EL (cell line): ENCODE measurements around the gene PTPRT.
"Not testable (repeated sequence)": the region's sequence is repeated elsewhere in the genome, so short reads cannot be mapped to it uniquely, and the experiment has no call there.

Experiments
- DNase-seq: peaks from one replicate; pipeline ENCODE4 v3.0.0-alpha.2; 2016

The PTPRT gene

GRCh38 chr20:43186312-43186711, 3.4 kb downstream of the PTPRT start:
- DNase-seq, result no peak

GRCh38 chr20:43185901-43186300, 3.8 kb downstream of the PTPRT start:
- DNase-seq, result no peak

GRCh38 chr20:43183536-43184070, 6.1 kb downstream of the PTPRT start:
- no peak for DNase-seq

GRCh38 chr20:43178080-43178479, 11.6 kb downstream of the PTPRT start:
- DNase-seq, result no peak

GRCh38 chr20:43176726-43177125, 13.0 kb downstream of the PTPRT start:
- no peak for DNase-seq

GRCh38 chr20:43171930-43172329, 17.8 kb downstream of the PTPRT start:
- DNase-seq, result no peak

GRCh38 chr20:43170771-43171170, 18.9 kb downstream of the PTPRT start:
- DNase-seq, result no peak

GRCh38 chr20:43167615-43168014, 22.1 kb downstream of the PTPRT start:
- no peak for DNase-seq

GRCh38 chr20:43167021-43167420, 22.7 kb downstream of the PTPRT start:
- DNase-seq, result no peak

GRCh38 chr20:43165611-43166010, 24.1 kb downstream of the PTPRT start:
- DNase-seq, result no peak

GRCh38 chr20:43164736-43165135, 25.0 kb downstream of the PTPRT start:
- not testable (repeated sequence) for DNase-seq

- no peak for DNase-seq
Observed at GRCh38 chr20:43161716-43162115, 28.0 kb downstream of the PTPRT start.

- DNase-seq, result no peak
Observed at GRCh38 chr20:43160941-43161340, 28.8 kb downstream of the PTPRT start.

GRCh38 chr20:43159994-43160393, 29.7 kb downstream of the PTPRT start:
- no peak for DNase-seq

- no peak for DNase-seq
Observed at GRCh38 chr20:43155366-43156100, 34.2 kb downstream of the PTPRT start.

GRCh38 chr20:43151901-43152300, 37.8 kb downstream of the PTPRT start:
- no peak for DNase-seq

- DNase-seq, result no peak
Observed at GRCh38 chr20:43151256-43151655, 38.5 kb downstream of the PTPRT start.

- DNase-seq, result no peak
Observed at GRCh38 chr20:43140726-43141125, 49.0 kb downstream of the PTPRT start.

GRCh38 chr20:43138061-43138770, 51.5 kb downstream of the PTPRT start:
- no peak for DNase-seq

- DNase-seq, result no peak
Observed at GRCh38 chr20:43137160-43137559, 52.5 kb downstream of the PTPRT start.

- no peak for DNase-seq
Observed at GRCh38 chr20:43124241-43124640, 65.5 kb downstream of the PTPRT start.

GRCh38 chr20:43123180-43123579, 66.5 kb downstream of the PTPRT start:
- DNase-seq, result no peak

GRCh38 chr20:43119720-43120119, 70.0 kb downstream of the PTPRT start:
- DNase-seq, result no peak

- no peak for DNase-seq
Observed at GRCh38 chr20:43102394-43102793, 87.3 kb downstream of the PTPRT start.

- DNase-seq, result no peak
Observed at GRCh38 chr20:43096931-43097260, 92.8 kb downstream of the PTPRT start.
